Skeletal muscle tissue (tissue), 4 donors: ENCODE data around the gene OCEL1. TPM values are rescaled to one million over a fixed set of nuclear protein-coding genes. Genes with fewer than 3 reads are reported as not detected.

Experiments
- H3K27ac ChIP-seq: one replicate; pipeline ENCODE4 v1.7.0; 2013; ENCODE audit warnings: mild to moderate bottlenecking, low read depth, low read length, inconsistent platforms
- H3K27me3 ChIP-seq, 3 donors: one replicate each; pipeline ENCODE4 v1.7.0; 2013; ENCODE audit warnings: low read length in 3 of 3; ENCODE audit not compliant: control insufficient read depth in 3 of 3, insufficient read depth in 3 of 3
- H3K36me3 ChIP-seq, 3 donors: one replicate each; pipeline ENCODE4 v1.7.0; 2013; ENCODE audit warnings: low read length in 3 of 3; ENCODE audit not compliant: control insufficient read depth in 3 of 3, insufficient read depth in 3 of 3
- H3K4me1 ChIP-seq, 3 donors: one replicate each; pipeline ENCODE4 v1.7.0; 2013; ENCODE audit warnings: low read length in 3 of 3, mild to moderate bottlenecking in 3 of 3; ENCODE audit not compliant: control insufficient read depth in 3 of 3, insufficient read depth in 3 of 3
- H3K4me3 ChIP-seq, 3 donors: one replicate each; pipeline ENCODE4 v1.7.0; 2013; ENCODE audit warnings: low read length in 3 of 3
- H3K9ac ChIP-seq, 3 donors: one replicate each; pipeline ENCODE4 v1.7.0; 2013; ENCODE audit warnings: low read length in 3 of 3, mild to moderate bottlenecking in 3 of 3, moderate library complexity in 2 of 3, low read depth in 1 of 3
- H3K9me3 ChIP-seq, 3 donors: one replicate each; pipeline ENCODE4 v1.7.0; 2013; ENCODE audit warnings: low read length in 3 of 3; ENCODE audit not compliant: control insufficient read depth in 3 of 3
- total RNA-seq: library from RNA; depleted of rRNA; stranded (reverse); fragments of >200 nt; gene quantifications from one replicate; pipeline ENCODE4 v1.2.3, GENCODE V29; 2014
- donor health status: Osteomylitis.

Gene OCEL1
- total RNA-seq, 1 donor from 2014 or later, result 4.7 TPM

DNA sequence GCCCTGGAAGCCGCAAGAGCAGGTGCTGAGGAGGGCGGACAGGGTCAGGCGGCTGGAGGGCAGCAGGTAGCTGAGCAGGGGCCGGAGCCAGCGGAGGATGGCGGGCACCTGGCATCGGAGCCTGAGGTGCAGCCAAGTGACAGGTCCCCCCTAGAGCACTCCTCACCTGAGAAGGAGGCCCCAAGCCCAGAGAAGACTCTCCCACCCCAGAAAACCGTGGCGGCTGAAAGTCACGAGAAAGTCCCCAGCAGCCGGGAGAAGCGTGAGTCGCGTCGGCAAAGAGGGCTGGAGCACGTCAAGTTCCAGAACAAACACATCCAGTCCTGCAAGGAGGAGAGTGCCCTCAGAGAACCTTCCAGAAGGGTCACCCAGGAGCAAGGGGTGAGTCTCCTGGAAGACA is 31.4 kb upstream of the OCEL1 start:
- no peak overlapping the region for H3K4me3 ChIP-seq
- no peaks in the 10 kb centered on the region for H3K9me3 ChIP-seq
- H3K27me3 ChIP-seq, result no peaks in the 10 kb centered on the region
- no peak overlapping the region for H3K9ac ChIP-seq
- H3K27ac ChIP-seq, result no peak overlapping the region
- H3K4me1 ChIP-seq, result no peaks in the 10 kb centered on the region
- H3K36me3 ChIP-seq, result peaks cover 30 to 44% (median 34%) of the 10 kb centered on the region in 3 donors

GRCh38 chr19:17195106-17195505 is 30.9 kb upstream of the OCEL1 start:
- H3K9ac ChIP-seq, result no peak overlapping the region
- no peak overlapping the region for H3K4me3 ChIP-seq
- H3K27ac ChIP-seq, result no peak overlapping the region
- peaks cover 28 to 44% (median 34%) of the 10 kb centered on the region in 3 donors for H3K36me3 ChIP-seq
- no peaks in the 10 kb centered on the region for H3K4me1 ChIP-seq
- H3K9me3 ChIP-seq, result no peaks in the 10 kb centered on the region
- H3K27me3 ChIP-seq, result no peaks in the 10 kb centered on the region

- no peak overlapping the region for H3K4me3 ChIP-seq
- H3K27me3 ChIP-seq, result no peaks in the 10 kb centered on the region
- peaks cover 30 to 49% (median 30%) of the 10 kb centered on the region in 3 donors for H3K36me3 ChIP-seq
Observed at GRCh38 chr19:17196610-17197009, 29.4 kb upstream of the OCEL1 start.

GRCh38 chr19:17197666-17198065 is 28.4 kb upstream of the OCEL1 start:
- no peaks in the 10 kb centered on the region for H3K4me1 ChIP-seq
- no peaks in the 10 kb centered on the region for H3K9me3 ChIP-seq
- H3K9ac ChIP-seq, result no peak overlapping the region
- H3K27ac ChIP-seq, result no peak overlapping the region
- no peak overlapping the region for H3K4me3 ChIP-seq
- H3K27me3 ChIP-seq, result no peaks in the 10 kb centered on the region
- H3K36me3 ChIP-seq, result peaks cover 37 to 56% (median 38%) of the 10 kb centered on the region in 3 donors

More at GRCh38 chr19:17196610-17197009, 29.4 kb upstream of the OCEL1 start:
- no peaks in the 10 kb centered on the region for H3K9me3 ChIP-seq
- no peaks in the 10 kb centered on the region for H3K4me1 ChIP-seq
- no peak overlapping the region for H3K27ac ChIP-seq
- H3K9ac ChIP-seq, result no peak overlapping the region

DNA sequence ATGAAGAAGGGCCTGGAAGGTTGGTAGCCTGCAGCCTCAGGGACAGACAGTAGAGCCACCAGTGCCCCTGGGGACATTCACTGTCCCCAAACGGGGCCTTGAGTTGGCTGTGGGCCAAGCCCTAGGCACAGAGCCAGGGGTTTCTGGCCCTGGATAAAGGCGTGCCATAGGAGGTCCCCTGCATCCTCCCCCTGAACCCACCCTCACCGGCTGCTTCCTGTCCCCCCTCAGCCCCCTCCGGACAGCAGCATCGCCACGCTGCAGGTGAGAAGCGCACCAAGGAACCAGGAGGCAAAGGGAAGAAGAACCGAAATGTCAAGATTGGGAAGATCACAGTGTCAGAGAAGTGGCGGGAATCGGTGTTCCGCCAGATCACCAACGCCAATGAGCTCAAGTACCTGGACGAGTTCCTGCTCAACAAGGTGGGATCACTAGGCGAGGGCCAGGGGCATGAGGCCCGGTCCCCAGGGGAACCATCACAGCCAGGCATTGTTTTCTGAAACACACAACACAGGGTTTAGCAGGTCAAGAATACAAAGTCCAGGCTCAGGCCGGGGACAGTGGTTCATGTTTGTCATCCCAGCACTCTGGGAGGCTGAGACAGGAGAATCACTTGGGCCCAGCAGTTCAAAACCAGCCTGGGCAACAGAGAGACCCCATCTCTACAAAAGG is 25.5 kb upstream of the OCEL1 start:
- no peak overlapping the region for H3K4me3 ChIP-seq
- H3K9ac ChIP-seq, result no peak overlapping the region
- no peak overlapping the region for H3K27ac ChIP-seq
- H3K36me3 ChIP-seq, result peaks cover 24 to 40% (median 29%) of the 10 kb centered on the region in 3 donors
- H3K4me1 ChIP-seq, result no peaks in the 10 kb centered on the region
- no peaks in the 10 kb centered on the region for H3K27me3 ChIP-seq
- H3K9me3 ChIP-seq, result no peaks in the 10 kb centered on the region

DNA sequence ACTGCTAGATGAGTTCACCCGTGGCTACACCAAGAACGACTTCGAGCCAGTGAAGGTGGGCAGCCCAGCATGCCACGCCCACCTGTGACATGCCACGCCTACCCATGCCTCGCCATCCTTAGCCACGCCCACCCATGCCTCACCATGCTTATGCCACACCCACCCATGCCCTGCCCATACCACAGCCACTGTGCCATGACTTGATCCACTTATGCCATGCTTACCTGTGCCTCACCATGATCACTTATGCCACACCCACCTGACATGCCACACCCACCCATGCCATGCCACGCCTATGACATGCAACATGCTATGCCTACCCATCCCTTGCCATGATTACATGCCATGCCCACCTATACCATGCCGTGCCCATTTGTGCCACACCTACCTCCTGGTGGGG is 23.8 kb upstream of the OCEL1 start:
- Histone ChIP-seq H3K27me3 (no peaks in the 10 kb centered on the region), H3K27ac (no peak overlapping the region), H3K4me3 (no peak overlapping the region), H3K9ac (no peak overlapping the region), H3K36me3 (peaks cover 27 to 41% (median 35%) of the 10 kb centered on the region in 3 donors), H3K9me3 (no peaks in the 10 kb centered on the region), H3K4me1 (no peaks in the 10 kb centered on the region)

- Histone ChIP-seq H3K4me1 (no peaks in the 10 kb centered on the region), H3K9ac (no peak overlapping the region), H3K9me3 (no peaks in the 10 kb centered on the region), H3K27ac (no peak overlapping the region), H3K4me3 (no peak overlapping the region), H3K36me3 (peaks cover 24 to 37% (median 35%) of the 10 kb centered on the region in 3 donors), H3K27me3 (no peaks in the 10 kb centered on the region)
Observed at GRCh38 chr19:17202713-17203112, 23.3 kb upstream of the OCEL1 start.

DNA sequence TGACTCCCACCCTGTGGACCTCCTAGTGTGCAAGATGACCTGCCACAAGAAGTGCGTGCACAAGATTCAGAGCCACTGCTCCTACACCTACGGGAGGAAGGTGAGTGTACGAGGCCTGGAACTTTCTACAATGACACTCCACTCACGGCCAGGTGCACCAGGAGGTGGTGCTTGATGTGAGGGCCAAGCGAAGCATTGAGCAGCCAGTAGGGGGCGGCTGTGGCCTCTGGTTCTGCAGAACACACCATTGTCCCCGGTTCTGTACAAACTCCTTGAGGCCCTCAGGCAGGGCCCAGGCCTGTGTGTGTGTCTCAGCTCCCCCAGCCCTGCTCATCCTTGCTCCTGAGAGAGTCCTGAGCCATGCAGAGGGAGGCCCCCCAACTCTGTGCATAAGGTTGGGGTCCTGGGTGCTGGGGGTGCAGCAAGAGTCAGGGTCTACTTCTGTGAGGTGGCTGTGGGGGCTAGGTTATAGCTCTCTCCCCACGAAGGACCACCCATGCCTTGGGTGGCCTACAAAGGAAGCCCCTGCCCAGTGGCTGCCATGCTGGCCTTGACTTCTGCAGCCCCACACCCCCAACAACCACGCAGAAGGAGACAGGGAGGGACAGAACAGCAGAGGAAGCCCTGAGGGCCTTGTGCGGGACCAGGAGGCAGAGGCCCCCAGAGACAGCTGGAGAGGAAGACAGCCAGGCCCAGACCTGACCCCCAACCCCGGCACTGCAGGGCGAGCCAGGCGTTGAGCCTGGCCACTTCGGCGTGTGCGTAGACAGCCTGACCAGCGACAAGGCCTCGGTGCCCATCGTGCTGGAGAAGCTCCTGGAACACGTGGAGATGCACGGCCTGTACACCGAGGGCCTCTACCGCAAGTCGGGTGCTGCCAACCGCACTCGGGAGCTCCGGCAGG is 20.5 kb upstream of the OCEL1 start:
- Histone ChIP-seq H3K4me3 (no peak overlapping the region), H3K9ac (no peak overlapping the region), H3K4me1 (no peaks in the 10 kb centered on the region), H3K27ac (no peak overlapping the region), H3K36me3 (peaks cover 33 to 39% (median 36%) of the 10 kb centered on the region in 3 donors), H3K27me3 (no peaks in the 10 kb centered on the region), H3K9me3 (no peaks in the 10 kb centered on the region)

GRCh38 chr19:17206736-17207581 is 19.1 kb upstream of the OCEL1 start:
- no peaks in the 10 kb centered on the region for H3K9me3 ChIP-seq
- H3K27ac ChIP-seq, result no peak overlapping the region
- H3K4me1 ChIP-seq, result no peaks in the 10 kb centered on the region
- peaks cover 24 to 26% (median 25%) of the 10 kb centered on the region in 3 donors for H3K36me3 ChIP-seq
- no peak overlapping the region for H3K9ac ChIP-seq
- H3K4me3 ChIP-seq, result no peak overlapping the region
- no peaks in the 10 kb centered on the region for H3K27me3 ChIP-seq
